Type B pancreatic cell (in vitro differentiated cells): ENCODE measurements around the gene OTUD5. TPM values are rescaled to one million over a fixed set of nuclear protein-coding genes. Genes with fewer than 3 reads are reported as not detected.

ENCODE experiments used
- DNase-seq: peaks from one replicate; pipeline ENCODE4 v3.0.0; 2021; ENCODE audit warnings: mixed read lengths; ENCODE audit not compliant: unreplicated experiment; ENCODE audit errors: extremely low spot score
- H3K27ac Mint-ChIP-seq: 2 replicates; pipeline ENCODE4 v1.8.0; 2021; ENCODE audit warnings: mild to moderate bottlenecking, mixed read lengths
- H3K27me3 Mint-ChIP-seq: 2 replicates; pipeline ENCODE4 v1.8.0; 2021; ENCODE audit warnings: mixed read lengths
- H3K36me3 Mint-ChIP-seq: 2 replicates; pipeline ENCODE4 v1.8.0; 2021; ENCODE audit warnings: mixed read lengths
- H3K4me1 Mint-ChIP-seq: one replicate; pipeline ENCODE4 v1.8.0; 2021; ENCODE audit warnings: mixed read lengths; ENCODE audit not compliant: unreplicated experiment
- H3K4me3 Mint-ChIP-seq: 2 replicates; pipeline ENCODE4 v1.8.0; 2021; ENCODE audit warnings: mild to moderate bottlenecking, mixed read lengths
- H3K9me3 Mint-ChIP-seq: 2 replicates; pipeline ENCODE4 v1.8.0; 2021; ENCODE audit warnings: mixed read lengths
- total RNA-seq: library from RNA; stranded (reverse); gene quantifications from 2 replicates; pipeline ENCODE4 v1.2.1, GENCODE V29; 2021; ENCODE audit warnings: low replicate concordance
- TF ChIP-seq, protein P1 (sequence below): fragments of 200-600 bp; sonication (generic); conservative IDR thresholded peaks from 2 replicates; pipeline ENCODE4 v1.5.0; 2021; ENCODE audit warnings: antibody characterized with exemption, mild to moderate bottlenecking

Gene OTUD5
- total RNA-seq, 1 donor from 2014 or later: 49.5 TPM

- DNase-seq: no peak
- Mint-ChIP-seq H3K36me3 (peaks cover 7% of the 10 kb centered on the region), H3K27ac (peak overlapping the region; percentile 88), H3K27me3 (no peaks in the 10 kb centered on the region), H3K9me3 (no peaks in the 10 kb centered on the region), H3K4me1 (no peaks in the 10 kb centered on the region), H3K4me3 (peak overlapping the region; percentile 86)
- TF ChIP-seq, protein P1, sequence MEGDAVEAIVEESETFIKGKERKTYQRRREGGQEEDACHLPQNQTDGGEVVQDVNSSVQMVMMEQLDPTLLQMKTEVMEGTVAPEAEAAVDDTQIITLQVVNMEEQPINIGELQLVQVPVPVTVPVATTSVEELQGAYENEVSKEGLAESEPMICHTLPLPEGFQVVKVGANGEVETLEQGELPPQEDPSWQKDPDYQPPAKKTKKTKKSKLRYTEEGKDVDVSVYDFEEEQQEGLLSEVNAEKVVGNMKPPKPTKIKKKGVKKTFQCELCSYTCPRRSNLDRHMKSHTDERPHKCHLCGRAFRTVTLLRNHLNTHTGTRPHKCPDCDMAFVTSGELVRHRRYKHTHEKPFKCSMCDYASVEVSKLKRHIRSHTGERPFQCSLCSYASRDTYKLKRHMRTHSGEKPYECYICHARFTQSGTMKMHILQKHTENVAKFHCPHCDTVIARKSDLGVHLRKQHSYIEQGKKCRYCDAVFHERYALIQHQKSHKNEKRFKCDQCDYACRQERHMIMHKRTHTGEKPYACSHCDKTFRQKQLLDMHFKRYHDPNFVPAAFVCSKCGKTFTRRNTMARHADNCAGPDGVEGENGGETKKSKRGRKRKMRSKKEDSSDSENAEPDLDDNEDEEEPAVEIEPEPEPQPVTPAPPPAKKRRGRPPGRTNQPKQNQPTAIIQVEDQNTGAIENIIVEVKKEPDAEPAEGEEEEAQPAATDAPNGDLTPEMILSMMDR: no peak
Measured at GRCh38 chrX:48956728-48957414, 536 bp downstream of the OTUD5 start.

GRCh38 chrX:48948589-48948988, 8.8 kb downstream of the OTUD5 start:
- Mint-ChIP-seq H3K27me3 (no peaks in the 10 kb centered on the region), H3K9me3 (no peaks in the 10 kb centered on the region), H3K27ac (no peak overlapping the region), H3K4me1 (no peaks in the 10 kb centered on the region), H3K4me3 (no peak overlapping the region), H3K36me3 (no peaks in the 10 kb centered on the region)
- no peak for DNase-seq
- TF ChIP-seq, protein P1: no peak

GRCh38 chrX:48945517-48946348, 11.7 kb downstream of the OTUD5 start:
- peaks cover 6% of the 10 kb centered on the region for H3K36me3 Mint-ChIP-seq
- no peak overlapping the region for H3K4me3 Mint-ChIP-seq
- DNase-seq: no peak
- H3K9me3 Mint-ChIP-seq: no peaks in the 10 kb centered on the region
- TF ChIP-seq, protein P1: peak; percentile 80
- H3K27ac Mint-ChIP-seq: peak overlapping the region; percentile 12
- H3K27me3 Mint-ChIP-seq: no peaks in the 10 kb centered on the region
- no peaks in the 10 kb centered on the region for H3K4me1 Mint-ChIP-seq

DNA sequence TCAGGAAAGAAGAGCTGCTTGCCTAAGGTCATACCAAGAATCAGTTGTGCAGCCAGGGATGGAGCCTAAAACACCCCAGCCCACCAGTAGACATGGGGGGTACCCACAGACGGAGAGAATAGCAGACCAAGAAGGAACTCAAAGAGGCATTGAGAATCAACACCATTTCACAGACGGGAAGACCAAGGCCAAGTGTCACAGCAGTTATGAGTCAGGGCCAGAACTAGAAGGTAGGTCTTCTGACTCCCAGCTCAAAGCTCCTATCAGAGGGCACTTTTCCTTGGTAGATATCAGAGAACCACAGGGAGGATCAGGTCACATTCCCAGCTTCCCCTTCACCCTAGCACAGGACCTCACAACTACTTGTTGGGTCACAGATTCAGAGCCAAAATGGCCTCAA, 14.5 kb downstream of the OTUD5 start:
- no peak for DNase-seq
- TF ChIP-seq, protein P1: no peak
- Mint-ChIP-seq H3K27me3 (no peaks in the 10 kb centered on the region), H3K4me1 (no peaks in the 10 kb centered on the region), H3K4me3 (no peak overlapping the region), H3K9me3 (no peaks in the 10 kb centered on the region), H3K27ac (no peak overlapping the region), H3K36me3 (peaks cover 6% of the 10 kb centered on the region)

DNA sequence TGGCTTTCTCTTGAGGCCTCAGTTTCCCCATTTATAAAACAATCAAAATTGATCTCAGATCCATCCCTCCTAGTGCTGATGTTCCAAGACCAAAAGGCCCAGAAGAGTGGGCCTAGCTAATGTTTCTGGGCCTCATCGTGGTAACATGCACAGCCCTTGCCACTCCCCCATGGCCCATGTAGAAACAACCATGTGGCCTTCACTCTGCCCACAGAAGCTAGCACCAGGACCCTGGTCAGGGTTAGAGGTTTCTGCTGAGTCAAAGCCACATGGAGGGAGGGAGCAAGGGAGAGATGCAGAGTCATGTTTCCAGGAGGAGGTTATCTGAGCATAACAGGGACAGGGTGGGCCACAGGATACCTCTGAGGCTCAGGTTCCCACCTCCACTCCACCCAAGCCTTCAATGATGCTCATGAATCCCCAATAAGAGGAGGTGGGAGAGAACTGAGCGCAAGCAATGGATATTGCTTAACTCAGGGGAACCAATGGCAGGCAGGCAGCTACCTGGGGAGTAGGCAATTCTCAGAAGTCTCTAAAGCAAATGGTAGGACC, 16.9 kb downstream of the OTUD5 start:
- DNase-seq: no peak
- TF ChIP-seq, protein P1: no peak
- Mint-ChIP-seq H3K27me3 (no peaks in the 10 kb centered on the region), H3K27ac (no peak overlapping the region), H3K4me3 (no peak overlapping the region), H3K4me1 (no peaks in the 10 kb centered on the region), H3K9me3 (no peaks in the 10 kb centered on the region), H3K36me3 (peaks cover 6% of the 10 kb centered on the region)
